ENCODE measurements around the gene SPRED1. TPM values are rescaled to one million over a fixed set of nuclear protein-coding genes. Genes with fewer than 3 reads are reported as not detected.

SPRED1 gene
- total and polyA plus RNA-seq, 2 of the 13 experiments (the other 11 are each of a cell fraction or from before 2014, with no cell fraction given), result 3.8 to 9.6 TPM

GRCh38 chr15:38267421-38268022 is 14.9 kb downstream of the SPRED1 start (continued):
- TF ChIP-seq, protein P1, sequence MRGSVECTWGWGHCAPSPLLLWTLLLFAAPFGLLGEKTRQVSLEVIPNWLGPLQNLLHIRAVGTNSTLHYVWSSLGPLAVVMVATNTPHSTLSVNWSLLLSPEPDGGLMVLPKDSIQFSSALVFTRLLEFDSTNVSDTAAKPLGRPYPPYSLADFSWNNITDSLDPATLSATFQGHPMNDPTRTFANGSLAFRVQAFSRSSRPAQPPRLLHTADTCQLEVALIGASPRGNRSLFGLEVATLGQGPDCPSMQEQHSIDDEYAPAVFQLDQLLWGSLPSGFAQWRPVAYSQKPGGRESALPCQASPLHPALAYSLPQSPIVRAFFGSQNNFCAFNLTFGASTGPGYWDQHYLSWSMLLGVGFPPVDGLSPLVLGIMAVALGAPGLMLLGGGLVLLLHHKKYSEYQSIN (CRISPR knock-in tag; IDR thresholded peaks at IDR 0.05; ENCODE audit: borderline replicate concordance), result no peak
- TF ChIP-seq ZNF782 (CRISPR knock-in tag; IDR thresholded peaks at IDR 0.05; ENCODE audit: borderline replicate concordance), result no peak
- TF ChIP-seq ZNF235 (CRISPR knock-in tag; IDR thresholded peaks at IDR 0.05; ENCODE audit: borderline replicate concordance), result no peak
- no peak for TF ChIP-seq TRIM24 (CRISPR knock-in tag; IDR thresholded peaks at IDR 0.05)
- TF ChIP-seq IRF2 (CRISPR knock-in tag; IDR thresholded peaks at IDR 0.05), result no peak
- no peak for TF ChIP-seq POGZ (CRISPR knock-in tag; IDR thresholded peaks at IDR 0.05)

- Histone ChIP-seq H3K4me2 (ENCODE audit: low read depth, low read length) (no peak overlapping the region), H3K79me2 (ENCODE audit: insufficient read depth, low read length) (peaks cover 77% of the 10 kb centered on the region), H3K4me3 (replicated peaks in 1 of 3; ENCODE audit: insufficient read depth in 1 of 3, low read depth in 2 of 3, low read length in 3 of 3) (no peak overlapping the region), H3K27ac (ENCODE audit: extremely low read length, insufficient read depth, low read length) (no peak overlapping the region), H3K36me3 (replicated peaks in 1 of 2; ENCODE audit: control insufficient read depth in 1 of 2, insufficient read depth in 2 of 2, low read length in 2 of 2) (0 out of 5 replicates have a peak, but pooled peaks cover 0 to 5% of the 10 kb centered on the region in 2 experiments), H4K20me1 (ENCODE audit: insufficient read depth, low read length) (peaks cover 8% of the 10 kb centered on the region; the same call in 1 of the 2 replicates), H3K4me1 (ENCODE audit: insufficient read depth, low read length) (no peaks in the 10 kb centered on the region), H3K9ac (ENCODE audit: insufficient read depth, low read depth, low read length) (no peak overlapping the region), H2AFZ (ENCODE audit: low read length) (no peak overlapping the region), H3K27me3 (ENCODE audit: control insufficient read depth in 1 of 2, insufficient read depth in 2 of 2, low read length in 2 of 2) (no peaks in the 10 kb centered on the region), H3K9me3 (ENCODE audit: low read length) (no peaks in the 10 kb centered on the region)
- in situ Hi-C loops (cut with HindIII; ENCODE audit: extremely low pct_ligation_motif_present, low pct_unique_long_range_greater_than_20kb) (no loop called here), intact Hi-C loops (cut with micrococcal nuclease; ENCODE audit: unreplicated experiment) (no loop called here)
- FAIRE-seq (no peak), DNase-seq (ENCODE audit: low spot score) (no peak), ATAC-seq (no peak)
- no peak for TF ChIP-seq POLR2G (IDR thresholded peaks at IDR 0.05; ENCODE audit: low read depth, low read length)
- TF ChIP-seq ZNF382 (CRISPR knock-in tag; IDR thresholded peaks at IDR 0.05; ENCODE audit: borderline replicate concordance), result no peak
- TF ChIP-seq FOSL1 (CRISPR knock-in tag; IDR thresholded peaks at IDR 0.05; ENCODE audit: borderline replicate concordance), result no peak
- no peak for TF ChIP-seq SYNCRIP (IDR thresholded peaks at IDR 0.05; ENCODE audit: insufficient read depth, low read depth, low read length)
- no peak for TF ChIP-seq ZBTB20 (CRISPR knock-in tag; IDR thresholded peaks at IDR 0.05; ENCODE audit: borderline replicate concordance, low read depth)
- no peak for TF ChIP-seq NONO (IDR thresholded peaks at IDR 0.05)
- no peak for TF ChIP-seq NONO (CRISPR knock-in tag; conservative IDR thresholded peaks at IDR 0.05)
- TF ChIP-seq ZC3H4 (CRISPR knock-in tag; IDR thresholded peaks at IDR 0.05; ENCODE audit: borderline replicate concordance), result no peak
- TF ChIP-seq, protein P2, sequence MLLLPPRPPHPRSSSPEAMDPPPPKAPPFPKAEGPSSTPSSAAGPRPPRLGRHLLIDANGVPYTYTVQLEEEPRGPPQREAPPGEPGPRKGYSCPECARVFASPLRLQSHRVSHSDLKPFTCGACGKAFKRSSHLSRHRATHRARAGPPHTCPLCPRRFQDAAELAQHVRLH (CRISPR knock-in tag; IDR thresholded peaks at IDR 0.05; ENCODE audit: borderline replicate concordance, low read depth), result no peak
- TF ChIP-seq KAT7 (CRISPR knock-in tag; IDR thresholded peaks at IDR 0.05; ENCODE audit: borderline replicate concordance), result no peak
- TF ChIP-seq, protein P3, sequence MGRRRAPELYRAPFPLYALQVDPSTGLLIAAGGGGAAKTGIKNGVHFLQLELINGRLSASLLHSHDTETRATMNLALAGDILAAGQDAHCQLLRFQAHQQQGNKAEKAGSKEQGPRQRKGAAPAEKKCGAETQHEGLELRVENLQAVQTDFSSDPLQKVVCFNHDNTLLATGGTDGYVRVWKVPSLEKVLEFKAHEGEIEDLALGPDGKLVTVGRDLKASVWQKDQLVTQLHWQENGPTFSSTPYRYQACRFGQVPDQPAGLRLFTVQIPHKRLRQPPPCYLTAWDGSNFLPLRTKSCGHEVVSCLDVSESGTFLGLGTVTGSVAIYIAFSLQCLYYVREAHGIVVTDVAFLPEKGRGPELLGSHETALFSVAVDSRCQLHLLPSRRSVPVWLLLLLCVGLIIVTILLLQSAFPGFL (CRISPR knock-in tag; IDR thresholded peaks at IDR 0.05), result no peak
- TF ChIP-seq, protein P4, sequence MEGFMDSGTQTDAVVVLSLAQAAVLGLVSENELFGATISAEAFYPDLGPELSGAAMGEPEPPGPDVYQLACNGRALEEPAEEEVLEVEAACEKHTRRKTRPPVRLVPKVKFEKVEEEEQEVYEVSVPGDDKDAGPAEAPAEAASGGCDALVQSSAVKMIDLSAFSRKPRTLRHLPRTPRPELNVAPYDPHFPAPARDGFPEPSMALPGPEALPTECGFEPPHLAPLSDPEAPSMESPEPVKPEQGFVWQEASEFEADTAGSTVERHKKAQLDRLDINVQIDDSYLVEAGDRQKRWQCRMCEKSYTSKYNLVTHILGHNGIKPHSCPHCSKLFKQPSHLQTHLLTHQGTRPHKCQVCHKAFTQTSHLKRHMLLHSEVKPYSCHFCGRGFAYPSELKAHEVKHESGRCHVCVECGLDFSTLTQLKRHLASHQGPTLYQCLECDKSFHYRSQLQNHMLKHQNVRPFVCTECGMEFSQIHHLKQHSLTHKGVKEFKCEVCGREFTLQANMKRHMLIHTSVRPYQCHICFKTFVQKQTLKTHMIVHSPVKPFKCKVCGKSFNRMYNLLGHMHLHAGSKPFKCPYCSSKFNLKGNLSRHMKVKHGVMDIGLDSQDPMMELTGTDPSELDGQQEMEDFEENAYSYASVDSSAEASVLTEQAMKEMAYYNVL (CRISPR knock-in tag; IDR thresholded peaks at IDR 0.05; ENCODE audit: borderline replicate concordance), result no peak
- no peak for TF ChIP-seq ZNF839 (CRISPR knock-in tag; IDR thresholded peaks at IDR 0.05; ENCODE audit: borderline replicate concordance)
- no peak for TF ChIP-seq ZNF317 (CRISPR knock-in tag; IDR thresholded peaks at IDR 0.05)
- ChIA-PET CTCF (ENCODE audit: low intra/inter-chr PET ratio, low total read pairs) (no interaction called here), POLR2A (interaction anchor here (1.4 kb wide), 1 partner anchor 19 kb away, joined by 3 read pairs; the partner anchor contains the start of gene SPRED1)
- no TSS peak for BruUV-seq (replicated peaks)
These were observed 18.5 kb downstream of the SPRED1 start for GRCh38 chr15:38271144-38271543.

Measured in HepG2 (cell line).